Naive thymus-derived CD4-positive, alpha-beta T cell (primary cell): ENCODE measurements around the gene SCAP. TPM values are rescaled to one million over a fixed set of nuclear protein-coding genes. Genes with fewer than 3 reads are reported as not detected.
A peak's percentile ranks its signal among the peaks of the same experiment; 100 is the strongest.
"Not testable (repeated sequence)": the region's sequence is repeated elsewhere in the genome, so short reads cannot be mapped to it uniquely, and the experiment has no call there.

ENCODE experiments used
- ATAC-seq: fragments of 150-1000 bp; cut with Tn5 transposase; 2 replicates; pipeline ENCODE4 v1.10.0; 2021; ENCODE audit warnings: mild to moderate bottlenecking, moderate library complexity
- CTCF ChIA-PET: fragments of 350-600 bp; sonication (Branson Sonifier 250); formaldehyde crosslinking; loops from one replicate; lab custom pipeline; 2021; ENCODE audit warnings: antibody characterized with exemption; lab: Charles Lee
- POLR2A ChIA-PET: fragments of 350-600 bp; sonication (Branson Sonifier 250); formaldehyde crosslinking; loops from one replicate; lab custom pipeline; 2021; ENCODE audit warnings: antibody characterized with exemption, inconsistent platforms; lab: Charles Lee
- DNase-seq, 9 donors: peaks; one replicate each; pipeline versions ENCODE4 v3.0.0 to v3.0.0-alpha.2; 2020 to 2022; ENCODE audit warnings: mixed read lengths in 1 of 9
- H3K27ac ChIP-seq: one replicate; pipeline ENCODE4 v1.7.0; 2013; ENCODE audit warnings: mild to moderate bottlenecking, low read depth, low read length, moderate library complexity
- H3K27me3 ChIP-seq, 2 donors: one replicate each; pipeline ENCODE4 v1.7.0; 2013; ENCODE audit warnings: low read length in 2 of 2, mild to moderate bottlenecking in 2 of 2, moderate library complexity in 2 of 2; ENCODE audit not compliant: control insufficient read depth in 2 of 2, insufficient read depth in 2 of 2
- H3K36me3 ChIP-seq, 3 experiments: 1 replicate in 2 of 3; 2 replicates in 1 of 3; pipeline ENCODE4 v1.7.0; 2013; ENCODE audit warnings: low read length in 3 of 3, mild to moderate bottlenecking in 3 of 3, moderate library complexity in 1 of 3; ENCODE audit not compliant: insufficient read depth in 3 of 3, control insufficient read depth in 2 of 3
- H3K4me1 ChIP-seq, 2 donors: one replicate each; pipeline ENCODE4 v1.7.0; 2013; ENCODE audit warnings: low read length in 2 of 2, mild to moderate bottlenecking in 2 of 2, moderate library complexity in 1 of 2; ENCODE audit not compliant: control insufficient read depth in 2 of 2, insufficient read depth in 2 of 2
- H3K4me3 ChIP-seq: 2 replicates; pipeline ENCODE4 v1.7.0; 2013; ENCODE audit warnings: mild to moderate bottlenecking, low read length
- H3K9me3 ChIP-seq, 3 experiments: 1 replicate in 2 of 3; 2 replicates in 1 of 3; pipeline ENCODE4 v1.7.0; 2013; ENCODE audit warnings: low read length in 3 of 3; ENCODE audit not compliant: control insufficient read depth in 2 of 3
- H3K27ac Mint-ChIP-seq, 9 donors: one replicate each; pipeline ENCODE4 v1.8.0; 2020 to 2022; ENCODE audit warnings: mixed read lengths in 9 of 9, mild to moderate bottlenecking in 8 of 9, moderate library complexity in 5 of 9, inconsistent platforms in 2 of 9
- H3K27me3 Mint-ChIP-seq, 5 donors: one replicate each; pipeline ENCODE4 v1.8.0; 2021 to 2022; ENCODE audit warnings: mixed read lengths in 5 of 5, mild to moderate bottlenecking in 1 of 5
- H3K36me3 Mint-ChIP-seq, 5 donors: one replicate each; pipeline ENCODE4 v1.8.0; 2020 to 2022; ENCODE audit warnings: mixed read lengths in 5 of 5, mild to moderate bottlenecking in 3 of 5, inconsistent platforms in 1 of 5
- H3K4me1 Mint-ChIP-seq, 7 donors: one replicate each; pipeline ENCODE4 v1.8.0; 2020 to 2022; ENCODE audit warnings: mixed read lengths in 7 of 7, mild to moderate bottlenecking in 3 of 7, inconsistent platforms in 1 of 7
- H3K4me3 Mint-ChIP-seq, 10 donors: one replicate each; pipeline ENCODE4 v1.8.0; 2020 to 2022; ENCODE audit warnings: mild to moderate bottlenecking in 10 of 10, mixed read lengths in 10 of 10, moderate library complexity in 6 of 10, inconsistent platforms in 2 of 10
- H3K9me3 Mint-ChIP-seq, 11 donors: one replicate each; pipeline ENCODE4 v1.8.0; 2020 to 2022; ENCODE audit warnings: mixed read lengths in 11 of 11, mild to moderate bottlenecking in 4 of 11, inconsistent platforms in 1 of 11, moderate library complexity in 1 of 11
- intact Hi-C, 2 donors: fragments of 100-400 bp; cut with micrococcal nuclease; formaldehyde crosslinking; loops; one replicate each; pipeline ENCODE4 v1.15.1; 2023
- polyA plus RNA-seq, 2 donors: library from polyadenylated mRNA; unstranded; fragments of 300-500 nt; fragmentation: Illumina TruSeq; gene quantifications; one replicate each; pipeline ENCODE4 v1.2.3, GENCODE V29; 2021
- total RNA-seq, 6 experiments: library from RNA in 5 of 6; stranded (reverse) in 5 of 6; gene quantifications; 1 replicate in 5 of 6; 2 replicates in 1 of 6; pipeline ENCODE4 v1.2.3 and lab custom pipeline; 2021 to 2026

The SCAP gene
- total and polyA plus RNA-seq, 7 experiments from 2014 or later, result 34.5 to 95.4 (median 90.2) TPM

DNA sequence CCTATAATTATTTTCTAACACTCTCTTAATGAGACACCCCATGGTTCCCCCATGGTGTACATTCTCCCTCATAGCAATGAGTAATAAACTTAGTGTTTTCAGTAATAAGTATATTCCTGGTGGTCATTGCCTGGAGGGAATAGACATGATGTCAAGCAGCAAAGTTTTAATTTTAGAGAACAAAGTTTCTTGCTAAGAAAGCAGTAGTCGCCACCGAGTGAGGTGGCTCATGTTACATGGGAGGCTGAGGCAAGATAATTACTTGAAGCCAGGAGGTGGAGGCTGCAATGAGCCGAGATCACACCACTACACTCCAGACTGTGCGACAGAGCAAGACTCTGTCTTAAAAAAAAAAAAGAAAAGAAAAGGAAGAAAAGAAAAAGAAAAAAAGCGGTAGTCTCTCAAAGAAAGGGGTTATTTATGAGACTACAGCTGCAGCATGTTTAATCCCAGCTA is 40.2 kb upstream of the SCAP start:
- ChIA-PET POLR2A (interaction anchor here (0.6 to 0.7 kb wide), 3 partner anchors 13 to 1889 kb away, joined by 3 read pairs; no protein-coding TSS in a partner anchor), CTCF (no interaction called here)
- no peaks in the 10 kb centered on the region for H3K27me3 ChIP-seq
- no peak for ATAC-seq
- peaks cover 0 to 8% (median 0%) of the 10 kb centered on the region in 5 donors for H3K27me3 Mint-ChIP-seq
- H3K36me3 Mint-ChIP-seq, result no peaks in the 10 kb centered on the region
- H3K27ac ChIP-seq, result no peak overlapping the region
- H3K27ac Mint-ChIP-seq, result peak overlapping the region in 3 of 9 donors; percentile 8 to 97 (median 72)
- H3K4me1 Mint-ChIP-seq, result peaks cover 6 to 30% (median 22%) of the 10 kb centered on the region in 7 donors
- intact Hi-C loops, result loop anchor here in 1 of 2 donors (10.0 kb wide), 1 partner anchor 1039 kb away; the partner anchor contains the start of gene PFKFB4
- H3K9me3 ChIP-seq, result no peaks in the 10 kb centered on the region
- peaks cover 0 to 10% (median 0%) of the 10 kb centered on the region in 3 experiments for H3K36me3 ChIP-seq
- peaks cover 0 to 5% (median 0%) of the 10 kb centered on the region in 11 donors for H3K9me3 Mint-ChIP-seq
- no peak for DNase-seq
- peaks cover 0 to 11% of the 10 kb centered on the region in 2 donors for H3K4me1 ChIP-seq
- peak overlapping the region in 3 of 10 donors; percentile 17 to 48 (median 45) for H3K4me3 Mint-ChIP-seq
- no peak overlapping the region for H3K4me3 ChIP-seq

DNA sequence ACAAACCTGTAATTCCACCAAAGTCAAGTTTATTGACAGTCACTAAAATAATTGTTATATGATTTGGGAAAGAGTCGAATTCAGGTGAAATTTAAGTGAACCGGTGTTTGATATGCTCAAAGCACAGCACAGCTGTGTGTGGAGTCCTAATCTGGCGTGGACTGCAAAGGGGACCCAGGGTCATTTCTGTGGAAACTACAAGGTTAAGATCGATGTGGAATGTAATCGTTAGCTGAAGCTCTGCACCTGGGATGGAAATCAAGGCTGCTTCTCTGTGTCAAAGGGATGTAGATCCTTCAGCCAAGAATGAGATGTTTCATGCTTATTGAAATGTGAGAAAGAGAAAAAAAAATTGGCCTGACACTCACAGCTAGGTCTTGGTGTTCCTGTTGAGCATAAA is 39.4 kb upstream of the SCAP start:
- H3K4me3 Mint-ChIP-seq, result peak overlapping the region in 9 of 10 donors; percentile 60 to 97 (median 77)
- intact Hi-C loops, result loop anchor here in 1 of 2 donors (10.0 kb wide), 1 partner anchor 1040 kb away; the partner anchor contains the start of gene PFKFB4
- peaks cover 6 to 30% (median 25%) of the 10 kb centered on the region in 7 donors for H3K4me1 Mint-ChIP-seq
- ATAC-seq (no peak), DNase-seq (no peak)
- Histone ChIP-seq H3K36me3 (peaks cover 0 to 17% (median 0%) of the 10 kb centered on the region in 3 experiments), H3K27me3 (no peaks in the 10 kb centered on the region), H3K9me3 (no peaks in the 10 kb centered on the region), H3K27ac (no peak overlapping the region), H3K4me1 (peaks cover 0 to 11% of the 10 kb centered on the region in 2 donors), H3K4me3 (no peak overlapping the region)
- H3K9me3 Mint-ChIP-seq, result peaks cover 0 to 5% (median 0%) of the 10 kb centered on the region in 11 donors
- CTCF ChIA-PET, result no interaction called here
- POLR2A ChIA-PET, result interaction anchor here (0.5 to 0.6 kb wide), 2 partner anchors 137 to 539 kb away, joined by 3 to 6 read pairs; partner anchors contain the start of gene CCDC12
- peaks cover 0 to 4% (median 0%) of the 10 kb centered on the region in 5 donors for H3K36me3 Mint-ChIP-seq
- H3K27ac Mint-ChIP-seq, result peak overlapping the region; percentile 8 to 97 (median 83)
- H3K27me3 Mint-ChIP-seq, result peaks cover 0 to 8% (median 0%) of the 10 kb centered on the region in 5 donors

DNA sequence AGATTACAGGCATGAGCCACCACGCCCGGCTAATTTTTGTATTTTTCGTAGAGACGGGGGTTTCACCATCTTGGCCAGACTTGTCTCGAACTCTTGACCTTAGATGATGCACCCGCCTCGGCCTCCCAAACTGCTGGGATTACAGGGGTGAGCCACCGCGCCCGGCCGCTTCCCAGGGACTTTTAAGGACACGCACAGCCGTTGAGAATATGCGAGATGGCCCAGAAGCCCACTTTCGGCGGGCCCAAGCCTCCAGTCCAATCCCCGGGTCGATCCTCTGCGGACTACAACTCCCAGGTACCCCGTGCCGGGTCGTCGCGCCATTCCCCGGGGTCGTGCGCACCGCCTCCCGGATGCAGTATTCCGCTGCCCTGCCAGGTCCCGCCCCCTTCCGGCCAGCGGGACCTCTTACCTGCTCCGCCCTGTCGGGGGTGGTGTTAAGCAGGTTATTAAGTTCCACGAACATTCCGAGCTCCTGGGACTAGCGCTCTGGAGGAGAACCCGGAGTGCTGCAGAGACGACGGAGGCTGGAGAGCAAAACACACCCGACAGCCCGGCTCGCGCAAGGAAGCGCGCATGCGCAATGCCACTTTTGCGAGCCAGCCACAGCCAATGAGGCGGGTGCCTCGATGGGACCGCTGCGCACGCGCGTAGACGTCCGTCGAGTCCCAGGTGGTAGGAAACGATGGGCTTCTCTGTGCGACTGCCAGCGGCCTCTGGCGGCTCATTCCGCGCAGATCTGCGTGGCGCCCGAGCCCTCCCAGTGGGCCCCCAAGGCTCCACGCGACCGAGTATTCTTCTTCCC is 37.6 kb upstream of the SCAP start, which contains the start of gene ELP6:
Gene ELP6, minus strand, starts transcription at position 588 of the 805 bp plus-strand sequence. Its CDS starts 122 bp downstream, at position 466.
- H3K9me3 Mint-ChIP-seq, result peaks cover 0 to 5% (median 0%) of the 10 kb centered on the region in 11 donors
- Histone ChIP-seq H3K4me3 (peak within 1 kb of the TSS; percentile 99), H3K27ac (peak within 1 kb of the TSS; percentile 95), H3K9me3 (no peaks in the 10 kb centered on the region), H3K4me1 (peaks cover 0 to 11% of the 10 kb centered on the region in 2 donors), H3K27me3 (no peaks in the 10 kb centered on the region), H3K36me3 (peaks cover 0 to 28% (median 7%) of the 10 kb centered on the region in 3 experiments)
- H3K27ac Mint-ChIP-seq, result peak within 1 kb of the TSS; percentile 96 to 99 (median 98)
- DNase-seq (peak; percentile 95 to 100 (median 99)), ATAC-seq (peak; percentile 98)
- H3K36me3 Mint-ChIP-seq, result peaks cover 0 to 10% (median 2%) of the 10 kb centered on the region in 5 donors
- peak within 1 kb of the TSS; percentile 92 to 99 (median 97) for H3K4me3 Mint-ChIP-seq
- ChIA-PET CTCF (interaction anchor here (0.6 to 2.1 kb wide), 6 partner anchors 9 to 575 kb away, joined by 3 to 6 read pairs (median 3); no protein-coding TSS in a partner anchor), POLR2A (interaction anchor here (0.6 to 1.5 kb wide), 7 partner anchors 37 to 268 kb away, joined by 3 to 7 read pairs (median 5); partner anchors contain the start of genes PTPN23, SCAP and SMARCC1)
- H3K27me3 Mint-ChIP-seq, result peaks cover 0 to 8% (median 0%) of the 10 kb centered on the region in 5 donors
- intact Hi-C loops, result loop anchor here (1.0 to 10.0 kb wide), 16 partner anchors 38 to 1405 kb away; partner anchors contain the start of genes DHX30 (in 2 of the 2), SCAP (in 2 of the 2), ARIH2 (in 1 of the 2) and CDC25A (in 1 of the 2)
- peaks cover 6 to 31% (median 25%) of the 10 kb centered on the region in 7 donors for H3K4me1 Mint-ChIP-seq

DNA sequence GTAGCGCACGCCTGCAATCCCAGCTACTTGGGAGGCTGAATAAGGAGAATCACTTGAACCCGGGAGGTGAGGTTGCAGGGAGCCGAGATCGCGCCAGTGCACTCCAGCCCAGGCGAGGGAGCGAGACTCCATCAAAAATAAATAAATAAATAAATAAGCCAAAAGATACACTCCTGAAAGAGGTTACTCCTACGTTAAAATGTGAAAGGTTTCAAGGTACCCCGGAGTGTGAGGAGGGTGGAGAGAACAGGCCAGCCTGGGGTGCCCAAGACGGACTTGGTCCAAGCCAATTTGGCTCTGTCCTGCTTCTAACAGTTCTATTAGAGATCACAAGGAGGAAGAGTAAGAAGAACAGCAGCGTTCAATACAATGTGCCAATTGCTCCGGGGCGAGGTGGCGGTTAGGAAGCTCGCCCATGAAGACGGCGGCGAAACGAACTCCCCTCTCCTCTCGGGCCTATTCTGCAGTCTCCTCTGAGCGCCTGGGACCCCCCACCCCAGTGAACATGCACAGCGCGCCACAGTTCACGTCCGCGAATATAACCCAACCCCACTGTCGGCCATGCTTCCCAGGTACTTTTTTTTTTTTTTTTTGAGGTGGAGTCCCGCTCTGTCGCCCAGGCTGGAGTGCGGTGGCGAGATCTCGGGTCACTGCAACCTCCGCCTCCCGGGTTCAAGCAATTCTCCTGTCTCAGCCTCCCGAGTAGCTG is 36.8 kb upstream of the SCAP start:
- ChIA-PET POLR2A (interaction anchor here (0.7 to 1.5 kb wide), 5 partner anchors 8 to 269 kb away, joined by 3 to 5 read pairs (median 3); partner anchors contain the start of genes PTPN23, SCAP and SMARCC1), CTCF (interaction anchor here (0.6 to 2.1 kb wide), 7 partner anchors 10 to 576 kb away, joined by 3 to 6 read pairs (median 3); no protein-coding TSS in a partner anchor)
- Histone ChIP-seq H3K27me3 (no peaks in the 10 kb centered on the region), H3K27ac (peak overlapping the region; percentile 95), H3K36me3 (peaks cover 0 to 28% (median 7%) of the 10 kb centered on the region in 3 experiments), H3K9me3 (no peaks in the 10 kb centered on the region), H3K4me1 (peaks cover 0 to 11% of the 10 kb centered on the region in 2 donors), H3K4me3 (peak overlapping the region; percentile 99)
- peaks cover 0 to 5% (median 0%) of the 10 kb centered on the region in 11 donors for H3K9me3 Mint-ChIP-seq
- peaks cover 6 to 37% (median 26%) of the 10 kb centered on the region in 7 donors for H3K4me1 Mint-ChIP-seq
- no peak for ATAC-seq
- peak overlapping the region; percentile 96 to 99 (median 98) for H3K27ac Mint-ChIP-seq
- H3K4me3 Mint-ChIP-seq, result peak overlapping the region; percentile 92 to 99 (median 97)
- H3K36me3 Mint-ChIP-seq, result peaks cover 0 to 17% (median 3%) of the 10 kb centered on the region in 5 donors
- H3K27me3 Mint-ChIP-seq, result peaks cover 0 to 5% (median 0%) of the 10 kb centered on the region in 5 donors
- intact Hi-C loops, result loop anchor here (1.0 to 10.0 kb wide), 16 partner anchors 37 to 1406 kb away; partner anchors contain the start of genes DHX30 (in 2 of the 2), SCAP (in 2 of the 2), ARIH2 (in 1 of the 2) and CDC25A (in 1 of the 2)
- peak in 2 of 9 donors; percentile 9 to 34 for DNase-seq

DNA sequence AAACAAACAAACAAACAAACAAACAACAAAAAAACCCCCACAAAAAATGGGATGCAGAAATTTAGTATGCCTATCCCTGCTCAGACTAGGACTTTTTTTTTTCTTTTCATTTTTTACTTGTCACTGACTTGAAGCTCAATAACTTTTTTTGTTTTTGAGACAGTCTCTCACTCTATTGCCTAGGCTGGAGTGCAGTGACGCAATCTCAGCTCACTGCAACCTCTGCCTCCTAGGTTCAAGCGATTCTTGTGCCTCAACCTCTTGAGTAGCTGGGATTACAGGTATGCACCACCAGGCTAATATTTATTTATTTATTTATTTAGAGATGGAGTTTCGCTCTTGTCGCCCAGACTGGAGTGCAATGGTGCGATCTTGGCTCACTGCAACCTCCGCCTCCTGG is 29.5 kb upstream of the SCAP start:
- ChIA-PET POLR2A (interaction anchor here (0.6 kb wide), 1 partner anchor 26 kb away, joined by 4 read pairs; no protein-coding TSS in a partner anchor), CTCF (interaction anchor here (1.0 kb wide), 1 partner anchor 17 kb away, joined by 3 read pairs; no protein-coding TSS in a partner anchor)
- H3K4me3 ChIP-seq, intact Hi-C loops, H3K9me3 Mint-ChIP-seq, H3K9me3 ChIP-seq, H3K4me1 Mint-ChIP-seq, H3K4me3 Mint-ChIP-seq, H3K27me3 ChIP-seq, H3K27ac Mint-ChIP-seq, H3K4me1 ChIP-seq, H3K27me3 Mint-ChIP-seq, H3K27ac ChIP-seq, DNase-seq, ATAC-seq: not testable (repeated sequence)
- H3K36me3 Mint-ChIP-seq, result peaks cover 6 to 41% (median 16%) of the 10 kb centered on the region in 5 donors
- peaks cover 11 to 53% (median 14%) of the 10 kb centered on the region in 3 experiments for H3K36me3 ChIP-seq
